ENCODE results near the gene SYT1.

The SYT1 gene

GRCh38 chr12:78865516-78865915 lies 942 bp downstream of the SYT1 start:
- Histone ChIP-seq H3K36me3 (ENCODE audit: control insufficient read depth, insufficient read depth, low read length) (no peaks in the 10 kb centered on the region), H3K4me3 (ENCODE audit: insufficient read depth, low read depth, low read length) (peak overlapping the region; percentile 83), H3K27ac (ENCODE audit: insufficient read depth, low read depth, low read length, poor library complexity, severe bottlenecking) (no peak overlapping the region), H3K9me3 (ENCODE audit: control insufficient read depth, low read length) (no peaks in the 10 kb centered on the region), H3K27me3 (ENCODE audit: control insufficient read depth, insufficient read depth, low read length, poor library complexity, severe bottlenecking) (no peaks in the 10 kb centered on the region), H3K4me1 (ENCODE audit: control insufficient read depth, insufficient read depth, low read length) (no peaks in the 10 kb centered on the region)
- 4 to 9% methylated on average over 4 to 5 of the region's 5 CpGs for WGBS, 2 experiments

DNA sequence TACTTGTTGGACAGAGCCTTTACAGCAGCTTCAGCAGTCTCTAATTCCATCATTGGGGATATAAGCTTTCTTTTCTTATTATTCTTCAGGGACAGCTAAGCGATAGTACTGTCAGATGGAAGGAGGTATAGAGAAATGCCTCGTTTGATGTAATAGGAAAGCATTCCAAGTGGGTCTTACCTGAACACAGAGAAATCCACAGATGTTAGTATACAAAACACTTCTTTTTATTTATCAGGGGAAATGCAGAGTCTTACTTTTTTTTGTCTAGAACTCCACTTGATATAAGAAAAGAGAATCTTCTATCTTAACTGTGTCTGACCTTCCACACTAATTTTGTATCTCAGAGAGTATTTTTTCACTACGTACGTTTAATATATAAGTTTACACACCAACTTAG lies 1.9 kb downstream of the SYT1 start:
- no peaks in the 10 kb centered on the region for H3K9me3 ChIP-seq (ENCODE audit: control insufficient read depth, low read length)
- H3K27ac ChIP-seq (ENCODE audit: insufficient read depth, low read depth, low read length, poor library complexity, severe bottlenecking) = no peak overlapping the region
- H3K4me1 ChIP-seq (ENCODE audit: control insufficient read depth, insufficient read depth, low read length) = no peaks in the 10 kb centered on the region
- no peak overlapping the region for H3K4me3 ChIP-seq (ENCODE audit: insufficient read depth, low read depth, low read length)
- WGBS, 2 experiments = 40 to 74% methylated on average over 1 to 4 of the region's 4 CpGs
- no peaks in the 10 kb centered on the region for H3K36me3 ChIP-seq (ENCODE audit: control insufficient read depth, insufficient read depth, low read length)
- H3K27me3 ChIP-seq (ENCODE audit: control insufficient read depth, insufficient read depth, low read length, poor library complexity, severe bottlenecking) = no peaks in the 10 kb centered on the region

DNA sequence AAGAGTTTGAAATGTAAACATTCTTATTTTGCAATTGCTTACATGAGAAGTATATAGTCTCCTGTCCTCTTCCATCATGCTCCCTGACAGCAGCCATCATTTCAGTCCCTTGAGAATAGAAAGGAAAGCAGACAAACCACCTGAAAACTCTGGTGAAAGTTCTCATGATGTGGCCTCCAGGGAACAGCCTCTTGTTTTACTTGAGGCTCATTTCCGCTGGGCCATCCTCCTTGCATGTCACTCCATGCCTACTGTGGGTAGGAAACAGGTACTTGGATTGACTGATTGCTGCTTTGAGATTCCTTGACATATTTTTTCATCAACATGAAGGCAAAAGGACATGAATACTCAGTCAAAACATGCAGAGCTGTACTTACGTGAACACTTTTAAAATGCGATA lies 6.0 kb downstream of the SYT1 start:
- H3K36me3 ChIP-seq (ENCODE audit: control insufficient read depth, insufficient read depth, low read length) = no peaks in the 10 kb centered on the region
- no peak overlapping the region for H3K4me3 ChIP-seq (ENCODE audit: insufficient read depth, low read depth, low read length)

DNA sequence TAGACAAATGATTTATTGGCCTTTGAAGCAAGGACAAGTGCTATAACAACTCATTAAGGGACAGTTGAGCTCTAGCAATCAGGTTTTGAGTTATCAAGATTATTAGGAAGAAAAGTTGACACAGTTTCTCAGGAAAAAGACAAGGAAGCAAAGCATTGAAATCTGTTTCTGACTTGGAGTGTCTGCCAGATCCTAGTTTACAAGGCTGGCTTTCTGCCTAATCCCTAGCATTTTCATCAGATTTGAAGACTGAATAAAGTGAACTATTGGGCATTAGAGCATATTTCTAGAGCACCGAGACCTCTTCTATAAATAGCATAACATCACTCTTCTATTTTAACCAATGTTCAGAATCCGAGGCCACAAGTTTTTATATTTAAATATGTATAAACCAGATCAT lies 7.0 kb downstream of the SYT1 start:
- Histone ChIP-seq H3K27ac (ENCODE audit: insufficient read depth, low read depth, low read length, poor library complexity, severe bottlenecking) (no peak overlapping the region), H3K27me3 (ENCODE audit: control insufficient read depth, insufficient read depth, low read length, poor library complexity, severe bottlenecking) (no peaks in the 10 kb centered on the region), H3K36me3 (ENCODE audit: control insufficient read depth, insufficient read depth, low read length) (no peaks in the 10 kb centered on the region), H3K4me1 (ENCODE audit: control insufficient read depth, insufficient read depth, low read length) (no peaks in the 10 kb centered on the region), H3K4me3 (ENCODE audit: insufficient read depth, low read depth, low read length) (no peak overlapping the region), H3K9me3 (ENCODE audit: control insufficient read depth, low read length) (no peaks in the 10 kb centered on the region)
- no CpG with 5 or more reads among the region's 2 CpGs for WGBS, 2 experiments

More for the DNA sequence above, 6.0 kb downstream of the SYT1 start:
- H3K9me3 ChIP-seq (ENCODE audit: control insufficient read depth, low read length) = no peaks in the 10 kb centered on the region
- H3K4me1 ChIP-seq (ENCODE audit: control insufficient read depth, insufficient read depth, low read length) = no peaks in the 10 kb centered on the region
- no peaks in the 10 kb centered on the region for H3K27me3 ChIP-seq (ENCODE audit: control insufficient read depth, insufficient read depth, low read length, poor library complexity, severe bottlenecking)
- 85 to 98% methylated on average over 1 to 3 of the region's 3 CpGs for WGBS, 2 experiments
- H3K27ac ChIP-seq (ENCODE audit: insufficient read depth, low read depth, low read length, poor library complexity, severe bottlenecking) = no peak overlapping the region

DNA sequence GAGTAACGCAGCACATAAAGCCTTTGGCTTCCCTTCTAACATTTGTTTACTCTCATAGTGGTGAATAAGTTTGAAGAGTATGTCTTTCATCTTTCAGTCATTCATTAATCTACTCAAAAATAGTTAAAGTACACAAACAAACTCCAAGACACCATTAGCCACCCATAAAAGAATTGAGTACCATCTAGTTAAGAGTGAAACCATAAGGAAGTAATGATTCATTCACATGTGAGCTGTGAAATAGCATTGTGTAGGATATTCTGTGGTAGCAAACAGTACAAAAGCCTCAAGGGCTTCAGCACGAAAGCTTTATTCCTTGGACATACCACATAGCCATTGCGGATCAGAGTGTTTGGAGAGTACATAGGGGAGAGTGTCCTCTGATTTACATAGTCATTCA lies 13.9 kb downstream of the SYT1 start:
- no peaks in the 10 kb centered on the region for H3K9me3 ChIP-seq (ENCODE audit: control insufficient read depth, low read length)
- H3K27ac ChIP-seq (ENCODE audit: insufficient read depth, low read depth, low read length, poor library complexity, severe bottlenecking) = no peak overlapping the region
- 93 to 100% methylated on average over 3 of the region's 3 CpGs for WGBS, 2 experiments
- no peaks in the 10 kb centered on the region for H3K4me1 ChIP-seq (ENCODE audit: control insufficient read depth, insufficient read depth, low read length)
- no peaks in the 10 kb centered on the region for H3K27me3 ChIP-seq (ENCODE audit: control insufficient read depth, insufficient read depth, low read length, poor library complexity, severe bottlenecking)
- no peak overlapping the region for H3K4me3 ChIP-seq (ENCODE audit: insufficient read depth, low read depth, low read length)
- no peaks in the 10 kb centered on the region for H3K36me3 ChIP-seq (ENCODE audit: control insufficient read depth, insufficient read depth, low read length)

DNA sequence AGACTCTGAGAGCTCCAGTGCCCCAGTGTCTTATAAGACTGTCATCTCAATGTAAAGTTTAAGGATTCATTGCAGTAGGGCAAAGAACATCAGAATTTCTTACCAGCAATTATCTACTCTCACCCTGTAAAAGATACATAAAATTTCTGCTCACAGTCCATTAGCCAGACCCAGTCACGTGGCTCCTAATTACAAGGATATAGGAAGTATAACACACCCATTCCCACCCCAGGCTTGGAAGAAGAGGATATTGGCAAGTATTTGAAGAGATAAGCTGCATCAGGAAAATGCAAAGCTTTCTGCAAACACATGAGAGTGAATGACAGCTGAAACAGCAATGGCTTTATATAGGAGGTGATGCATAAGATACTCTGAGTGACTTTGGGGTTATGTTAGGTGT lies 14.3 kb downstream of the SYT1 start:
- Histone ChIP-seq H3K27me3 (ENCODE audit: control insufficient read depth, insufficient read depth, low read length, poor library complexity, severe bottlenecking) (no peaks in the 10 kb centered on the region), H3K27ac (ENCODE audit: insufficient read depth, low read depth, low read length, poor library complexity, severe bottlenecking) (no peak overlapping the region), H3K9me3 (ENCODE audit: control insufficient read depth, low read length) (no peaks in the 10 kb centered on the region), H3K4me3 (ENCODE audit: insufficient read depth, low read depth, low read length) (no peak overlapping the region), H3K36me3 (ENCODE audit: control insufficient read depth, insufficient read depth, low read length) (no peaks in the 10 kb centered on the region), H3K4me1 (ENCODE audit: control insufficient read depth, insufficient read depth, low read length) (no peaks in the 10 kb centered on the region)
- WGBS, 2 experiments = 89% methylated on average over 1 of the region's 1 CpG; no CpG with 5 or more reads in 1 of the 2 experiments

DNA sequence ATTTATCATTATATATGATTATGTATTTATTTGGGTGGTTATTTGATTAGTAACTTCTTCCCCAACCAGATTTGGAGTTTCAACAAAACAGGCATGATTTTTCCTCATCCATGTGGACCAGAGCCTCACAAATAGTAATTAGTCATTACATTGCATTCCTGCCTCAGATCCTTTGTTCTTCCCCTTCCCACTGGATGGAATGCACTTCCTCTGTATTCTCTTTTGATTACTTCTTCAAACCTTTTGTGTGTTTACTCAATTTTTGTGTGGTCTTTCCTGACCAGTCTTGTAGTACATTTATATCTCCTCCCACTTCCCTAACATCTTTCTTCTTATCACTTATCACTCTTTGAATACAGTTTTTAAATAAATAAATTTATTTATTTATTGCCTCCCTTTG lies 15.5 kb downstream of the SYT1 start:
- H3K27ac ChIP-seq (ENCODE audit: insufficient read depth, low read depth, low read length, poor library complexity, severe bottlenecking) = no peak overlapping the region
- H3K4me3 ChIP-seq (ENCODE audit: insufficient read depth, low read depth, low read length) = no peak overlapping the region
- H3K27me3 ChIP-seq (ENCODE audit: control insufficient read depth, insufficient read depth, low read length, poor library complexity, severe bottlenecking) = no peaks in the 10 kb centered on the region
- no peaks in the 10 kb centered on the region for H3K9me3 ChIP-seq (ENCODE audit: control insufficient read depth, low read length)
- H3K36me3 ChIP-seq (ENCODE audit: control insufficient read depth, insufficient read depth, low read length) = no peaks in the 10 kb centered on the region
- H3K4me1 ChIP-seq (ENCODE audit: control insufficient read depth, insufficient read depth, low read length) = no peaks in the 10 kb centered on the region

DNA sequence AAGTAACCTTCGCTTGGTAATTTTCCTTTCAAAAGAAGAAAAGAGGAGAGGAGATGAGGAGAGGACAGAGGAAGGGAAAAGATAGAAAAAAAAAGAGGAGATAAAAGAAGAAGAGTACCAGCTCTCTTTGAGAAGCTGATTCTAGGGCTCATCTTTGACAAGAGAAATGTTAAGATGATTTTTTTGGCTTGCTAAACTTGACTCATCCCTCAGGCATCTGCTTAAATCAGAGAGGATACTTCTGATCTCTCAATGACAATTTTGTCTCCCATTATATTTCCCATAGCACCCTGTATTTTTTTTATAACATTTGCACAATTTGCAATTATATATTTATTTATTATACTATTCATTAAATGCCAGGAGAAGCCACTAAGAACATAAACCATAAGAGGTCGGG lies 17.1 kb downstream of the SYT1 start:
- H3K36me3 ChIP-seq (ENCODE audit: control insufficient read depth, insufficient read depth, low read length) = no peaks in the 10 kb centered on the region
- no peak overlapping the region for H3K4me3 ChIP-seq (ENCODE audit: insufficient read depth, low read depth, low read length)
- H3K4me1 ChIP-seq (ENCODE audit: control insufficient read depth, insufficient read depth, low read length) = no peaks in the 10 kb centered on the region
- WGBS, 2 experiments = 94% methylated on average over 1 to 2 of the region's 2 CpGs
- H3K9me3 ChIP-seq (ENCODE audit: control insufficient read depth, low read length) = no peaks in the 10 kb centered on the region
- H3K27me3 ChIP-seq (ENCODE audit: control insufficient read depth, insufficient read depth, low read length, poor library complexity, severe bottlenecking) = no peaks in the 10 kb centered on the region
- no peak overlapping the region for H3K27ac ChIP-seq (ENCODE audit: insufficient read depth, low read depth, low read length, poor library complexity, severe bottlenecking)

DNA sequence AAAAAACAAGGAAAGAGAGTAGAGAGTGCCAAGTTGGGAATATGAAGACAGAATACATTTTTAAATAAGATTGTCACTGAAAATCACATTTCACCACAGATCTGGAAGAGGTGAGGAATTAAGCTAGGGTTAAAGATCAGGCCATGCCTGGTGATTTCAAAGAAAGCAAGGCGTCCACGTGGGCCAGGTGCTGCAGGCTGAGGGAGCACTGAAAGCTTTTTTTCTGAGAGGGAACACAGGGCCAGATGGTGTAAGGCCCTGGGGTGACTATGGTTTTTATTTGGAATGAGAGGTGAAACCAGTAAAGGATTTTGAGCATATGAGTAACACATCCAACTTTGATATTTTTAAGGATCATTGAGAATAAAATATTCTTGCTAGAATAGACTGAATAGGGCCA lies 20.9 kb downstream of the SYT1 start:
- WGBS, 2 experiments = 45 to 48% methylated on average over 2 of the region's 2 CpGs
- Histone ChIP-seq H3K9me3 (ENCODE audit: control insufficient read depth, low read length) (no peaks in the 10 kb centered on the region), H3K36me3 (ENCODE audit: control insufficient read depth, insufficient read depth, low read length) (no peaks in the 10 kb centered on the region), H3K4me3 (ENCODE audit: insufficient read depth, low read depth, low read length) (no peak overlapping the region), H3K27ac (ENCODE audit: insufficient read depth, low read depth, low read length, poor library complexity, severe bottlenecking) (no peak overlapping the region), H3K4me1 (ENCODE audit: control insufficient read depth, insufficient read depth, low read length) (no peaks in the 10 kb centered on the region), H3K27me3 (ENCODE audit: control insufficient read depth, insufficient read depth, low read length, poor library complexity, severe bottlenecking) (no peaks in the 10 kb centered on the region)

DNA sequence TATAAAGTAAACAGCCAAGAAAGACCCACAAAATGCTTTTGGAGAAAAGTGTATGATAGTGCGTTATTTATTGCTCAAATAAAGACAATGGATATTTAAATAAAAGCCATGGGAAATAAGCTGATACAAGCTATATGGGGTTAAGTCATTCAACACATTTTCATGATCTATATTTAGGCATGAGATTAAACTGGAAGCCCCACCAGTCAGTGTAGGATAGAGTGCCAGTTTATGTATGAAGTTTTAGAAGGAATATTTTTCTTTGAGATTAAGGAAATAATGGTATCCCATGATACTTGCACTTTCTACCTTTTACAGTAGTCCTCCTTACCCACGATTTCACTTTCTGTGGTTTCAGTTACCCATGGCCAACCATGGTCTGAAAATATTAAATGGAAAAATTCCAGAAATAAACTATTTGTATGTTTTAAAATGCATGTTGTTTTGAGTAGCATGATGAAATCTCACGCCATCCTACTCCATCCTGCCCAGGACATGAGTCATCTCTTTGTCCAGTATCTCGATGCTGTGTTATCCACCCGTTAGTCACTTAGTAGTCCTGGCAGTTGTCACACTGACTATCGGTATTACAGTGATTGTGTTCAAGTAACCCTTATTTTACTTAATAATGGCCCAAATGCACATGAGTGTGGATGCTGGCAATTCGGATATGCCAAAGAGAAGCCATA lies 22.3 kb downstream of the SYT1 start:
- H3K4me1 ChIP-seq (ENCODE audit: control insufficient read depth, insufficient read depth, low read length) = no peaks in the 10 kb centered on the region
- H3K27ac ChIP-seq (ENCODE audit: insufficient read depth, low read depth, low read length, poor library complexity, severe bottlenecking) = no peak overlapping the region
- no peaks in the 10 kb centered on the region for H3K9me3 ChIP-seq (ENCODE audit: control insufficient read depth, low read length)
- H3K4me3 ChIP-seq (ENCODE audit: insufficient read depth, low read depth, low read length) = no peak overlapping the region
- no peaks in the 10 kb centered on the region for H3K27me3 ChIP-seq (ENCODE audit: control insufficient read depth, insufficient read depth, low read length, poor library complexity, severe bottlenecking)
- 87 to 93% methylated on average over 5 to 6 of the region's 7 CpGs for WGBS, 2 experiments
- no peaks in the 10 kb centered on the region for H3K36me3 ChIP-seq (ENCODE audit: control insufficient read depth, insufficient read depth, low read length)

DNA sequence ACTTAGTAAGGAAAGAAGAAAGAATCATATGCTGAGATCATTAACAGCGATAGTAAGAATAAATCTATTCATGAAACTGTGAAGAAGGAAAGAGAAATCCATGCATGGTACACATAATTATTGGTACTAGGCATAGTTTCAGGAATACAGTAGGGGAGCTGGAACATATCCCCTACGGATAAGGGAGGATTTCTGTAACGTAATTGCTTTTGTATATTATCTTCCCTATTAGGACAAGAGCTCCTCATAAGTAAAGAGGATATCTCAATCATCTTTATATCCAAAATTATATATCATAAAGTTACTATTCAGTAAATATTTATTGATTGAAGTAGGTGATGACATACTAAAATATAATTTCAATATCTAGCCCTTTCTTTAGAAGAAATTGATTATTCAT lies 22.9 kb downstream of the SYT1 start:
- no peaks in the 10 kb centered on the region for H3K4me1 ChIP-seq (ENCODE audit: control insufficient read depth, insufficient read depth, low read length)
- WGBS, 2 experiments = 100% methylated on average over 1 of the region's 3 CpGs
- H3K27me3 ChIP-seq (ENCODE audit: control insufficient read depth, insufficient read depth, low read length, poor library complexity, severe bottlenecking) = no peaks in the 10 kb centered on the region
- no peak overlapping the region for H3K4me3 ChIP-seq (ENCODE audit: insufficient read depth, low read depth, low read length)
- no peaks in the 10 kb centered on the region for H3K9me3 ChIP-seq (ENCODE audit: control insufficient read depth, low read length)
- no peak overlapping the region for H3K27ac ChIP-seq (ENCODE audit: insufficient read depth, low read depth, low read length, poor library complexity, severe bottlenecking)
- no peaks in the 10 kb centered on the region for H3K36me3 ChIP-seq (ENCODE audit: control insufficient read depth, insufficient read depth, low read length)

Data from ectodermal cell (in vitro differentiated cells).